SKM-1 treated with dmso at 0.1 percent for 144 hours (cell line): ENCODE results near the gene HJV.

Source experiments
- DNase-seq: peaks from one replicate; lab custom pipeline; 2025; ENCODE audit not compliant: unreplicated experiment; lab: John Stamatoyannopoulos, UW

The HJV gene

GRCh38 chr1:145978854-145979745 is 42.4 kb downstream of the HJV start:
- peak; percentile 100 for DNase-seq

DNA sequence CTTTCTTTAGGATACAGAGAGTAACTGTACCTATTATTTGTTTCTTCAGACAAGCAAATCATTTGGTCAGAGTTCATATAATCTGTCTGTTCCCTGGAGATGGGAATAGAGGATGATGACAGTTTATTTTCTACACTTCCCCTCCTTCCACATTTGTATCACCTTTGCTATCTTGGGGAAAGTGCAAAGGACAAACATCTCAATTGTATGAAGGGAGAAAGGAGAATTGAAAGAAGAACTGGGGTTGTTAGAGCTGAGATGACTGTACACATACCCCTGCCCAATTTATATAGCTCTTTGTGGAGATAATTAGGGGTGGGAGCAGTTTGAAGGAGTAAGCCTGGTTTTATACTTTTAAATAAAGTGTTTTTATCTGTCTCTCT is 43.1 kb downstream of the HJV start:
- no peak for DNase-seq

DNA sequence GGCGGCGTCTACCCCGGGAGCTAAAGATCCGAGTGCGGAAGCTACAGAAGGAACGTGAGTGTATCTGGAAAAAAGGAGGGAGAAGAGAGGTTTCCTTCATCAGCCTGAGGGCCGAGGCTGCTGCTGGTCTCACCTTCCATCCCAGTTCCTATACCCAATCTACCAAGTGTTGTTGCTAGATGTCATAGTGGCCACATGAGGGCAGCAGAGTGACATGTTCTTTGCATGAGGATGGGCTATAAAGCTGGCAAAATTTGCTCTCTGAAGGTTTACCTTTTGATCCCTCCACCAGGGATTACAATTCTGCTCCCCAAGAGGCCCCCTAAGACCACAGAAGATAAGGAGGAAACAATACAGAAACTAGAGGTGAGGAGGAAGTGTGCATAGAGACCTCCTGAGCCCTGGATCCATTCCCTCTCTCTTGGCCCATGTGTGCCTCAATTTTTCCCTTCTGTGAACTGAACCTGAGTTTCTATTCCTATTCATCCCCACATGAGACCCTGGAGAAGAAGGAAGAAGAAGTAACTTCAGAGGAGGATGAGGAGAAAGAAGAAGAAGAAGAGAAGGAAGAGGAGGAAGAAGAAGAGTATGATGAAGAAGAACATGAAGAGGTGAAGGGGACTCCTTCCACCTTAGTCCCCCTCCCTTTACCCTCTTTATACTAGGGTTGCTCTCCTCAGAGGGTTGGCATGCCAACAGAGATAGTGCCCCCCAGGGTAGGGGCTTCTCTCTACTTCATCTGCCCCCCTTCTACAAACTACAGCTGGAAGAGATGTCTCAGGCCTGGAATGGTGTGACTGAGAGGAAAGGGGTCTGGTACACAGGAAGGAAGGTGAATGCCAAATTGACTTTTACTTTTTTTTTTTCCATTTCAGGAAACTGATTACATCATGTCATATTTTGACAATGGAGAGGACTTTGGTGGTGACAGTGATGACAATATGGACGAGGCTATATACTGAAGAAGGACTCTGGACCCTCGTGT is 43.8 kb downstream of the HJV start:
- DNase-seq, result peak; percentile 86

DNA sequence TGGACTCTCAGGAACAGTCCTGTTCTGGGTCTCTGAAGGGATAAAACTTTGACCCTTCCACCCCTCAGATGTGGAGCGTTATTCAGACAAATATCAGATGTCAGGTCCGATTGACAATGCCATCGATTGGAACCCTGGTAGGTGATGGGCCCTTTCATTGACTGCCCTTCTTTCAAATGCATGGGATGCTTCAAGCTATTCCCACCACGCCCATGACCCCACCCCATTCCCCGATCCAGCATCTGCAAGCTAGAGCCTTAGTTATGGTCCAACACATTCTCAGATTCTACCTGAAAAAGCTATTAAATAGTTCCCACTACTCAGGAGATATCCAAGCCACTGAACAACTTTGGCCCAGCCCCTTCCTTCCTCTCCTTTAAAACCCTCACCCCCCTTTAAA is 44.5 kb downstream of the HJV start:
- DNase-seq, result no peak

- DNase-seq, result no peak
Measured at GRCh38 chr1:145975216-145975615, 46.3 kb downstream of the HJV start.

DNA sequence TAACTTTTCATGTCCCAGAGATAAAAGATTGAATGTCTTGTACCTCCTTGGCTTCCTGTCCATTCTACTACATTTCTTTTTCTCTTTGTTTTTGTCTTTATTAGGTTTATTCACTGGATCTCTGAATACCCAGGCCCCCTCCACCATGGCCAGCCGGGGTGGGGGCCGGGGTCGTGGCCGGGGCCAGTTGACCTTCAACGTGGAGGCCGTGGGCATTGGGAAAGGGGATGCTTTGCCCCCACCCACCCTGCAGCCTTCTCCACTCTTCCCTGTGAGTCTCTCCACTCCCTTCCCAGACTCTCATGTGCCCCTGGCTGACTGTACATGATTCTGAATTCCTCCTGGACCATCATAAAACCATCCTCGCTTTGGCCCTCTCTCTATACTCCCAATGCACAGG is 46.8 kb downstream of the HJV start:
- no peak for DNase-seq

DNA sequence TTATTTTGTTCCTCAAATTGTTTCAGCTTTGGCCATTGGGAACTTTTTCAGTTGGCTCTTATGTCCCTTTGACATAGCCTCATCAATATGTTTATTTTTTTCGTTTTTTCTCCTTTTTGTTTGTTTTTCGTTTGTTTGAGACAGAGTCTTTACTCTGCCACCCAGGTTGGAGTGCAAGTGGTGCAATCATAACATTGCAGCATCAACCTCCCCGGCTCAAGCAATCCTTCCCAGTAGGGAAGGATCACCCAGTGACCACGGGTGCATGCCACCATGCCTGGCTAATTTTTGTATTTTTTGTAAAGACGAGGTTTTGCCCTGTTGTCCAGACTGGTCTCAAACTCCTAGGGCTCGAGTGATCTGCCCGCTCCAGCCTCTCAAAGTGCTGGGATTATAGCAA is 49.0 kb downstream of the HJV start:
- no peak for DNase-seq
